ENCODE measurements around the gene NKX2-1. TPM values are rescaled to one million over a fixed set of nuclear protein-coding genes. Genes with fewer than 3 reads are reported as not detected.

NKX2-1 gene
- polyA plus RNA-seq, 1 experiment = not detected

GRCh38 chr14:36503771-36504741, 16.0 kb downstream of the NKX2-1 start:
- Histone ChIP-seq H3K4me3 (ENCODE audit: low read depth, low read length) (no peak overlapping the region), H3K27me3 (ENCODE audit: control insufficient read depth, insufficient read depth, low read length) (peaks cover 37% of the 10 kb centered on the region), H3K36me3 (ENCODE audit: control insufficient read depth, insufficient read depth, low read length) (no peaks in the 10 kb centered on the region)
- ChIA-PET POLR2A (no interaction called here), CTCF (no interaction called here)
- no peak for DNase-seq (ENCODE audit: low read depth)
- TF ChIP-seq CTCF (IDR thresholded peaks at IDR 0.05; ENCODE audit: insufficient read depth, low read depth, low read length) = no peak

- POLR2A ChIA-PET = no interaction called here
- Histone ChIP-seq H3K4me3 (ENCODE audit: low read depth, low read length) (no peak overlapping the region), H3K36me3 (ENCODE audit: control insufficient read depth, insufficient read depth, low read length) (no peaks in the 10 kb centered on the region), H3K27me3 (ENCODE audit: control insufficient read depth, insufficient read depth, low read length) (peaks cover 30% of the 10 kb centered on the region)
- CTCF ChIA-PET = no interaction called here
- DNase-seq (ENCODE audit: low read depth) = no peak
- TF ChIP-seq CTCF (IDR thresholded peaks at IDR 0.05; ENCODE audit: insufficient read depth, low read depth, low read length) = no peak
Observed at GRCh38 chr14:36502558-36503508, 17.2 kb downstream of the NKX2-1 start.

GRCh38 chr14:36498938-36499337, 21.1 kb downstream of the NKX2-1 start:
- H3K4me3 ChIP-seq (ENCODE audit: low read depth, low read length) = no peak overlapping the region
- no peaks in the 10 kb centered on the region for H3K36me3 ChIP-seq (ENCODE audit: control insufficient read depth, insufficient read depth, low read length)
- POLR2A ChIA-PET = no interaction called here
- TF ChIP-seq CTCF (IDR thresholded peaks at IDR 0.05; ENCODE audit: insufficient read depth, low read depth, low read length) = no peak
- H3K27me3 ChIP-seq (ENCODE audit: control insufficient read depth, insufficient read depth, low read length) = peaks cover 7% of the 10 kb centered on the region
- DNase-seq (ENCODE audit: low read depth) = no peak
- CTCF ChIA-PET = no interaction called here

GRCh38 chr14:36496346-36496745, 23.7 kb downstream of the NKX2-1 start:
- TF ChIP-seq CTCF (IDR thresholded peaks at IDR 0.05; ENCODE audit: insufficient read depth, low read depth, low read length) = no peak
- CTCF ChIA-PET = no interaction called here
- H3K4me3 ChIP-seq (ENCODE audit: low read depth, low read length) = no peak overlapping the region
- no peaks in the 10 kb centered on the region for H3K36me3 ChIP-seq (ENCODE audit: control insufficient read depth, insufficient read depth, low read length)
- POLR2A ChIA-PET = no interaction called here
- no peak for DNase-seq (ENCODE audit: low read depth)
- H3K27me3 ChIP-seq (ENCODE audit: control insufficient read depth, insufficient read depth, low read length) = no peaks in the 10 kb centered on the region; the same call in 1 of the 2 replicates

- no peak overlapping the region for H3K4me3 ChIP-seq (ENCODE audit: low read depth, low read length)
- CTCF ChIA-PET = no interaction called here
- POLR2A ChIA-PET = no interaction called here
- H3K27me3 ChIP-seq (ENCODE audit: control insufficient read depth, insufficient read depth, low read length) = no peaks in the 10 kb centered on the region; the same call in 1 of the 2 replicates
- no peaks in the 10 kb centered on the region for H3K36me3 ChIP-seq (ENCODE audit: control insufficient read depth, insufficient read depth, low read length)
- no peak for DNase-seq (ENCODE audit: low read depth)
- no peak for TF ChIP-seq CTCF (IDR thresholded peaks at IDR 0.05; ENCODE audit: insufficient read depth, low read depth, low read length)
Observed at GRCh38 chr14:36495666-36496065, 24.4 kb downstream of the NKX2-1 start.
